IMR-90 (cell line): ENCODE data around the gene INA. TPM values are rescaled to one million over a fixed set of nuclear protein-coding genes. Genes with fewer than 3 reads are reported as not detected.

ENCODE experiments used
- ATAC-seq: fragments of 200-7000 bp; cut with Tn5 transposase; 2 replicates; pipeline ENCODE4 v1.9.1; 2020; ENCODE audit warnings: low read depth, mild to moderate bottlenecking, moderate library complexity
- BruUV-seq: library from RNA; stranded (reverse); fragments of 400-500 nt; replicated peaks from 2 replicates; lab custom pipeline; 2021; lab: Mats Ljungman, UMichigan
- CTCF ChIA-PET: fragments of 300-600 bp; formaldehyde crosslinking; extraction: SDS; loops from one replicate; lab custom pipeline; 2021; ENCODE audit warnings: antibody characterized with exemption; lab: Yijun Ruan, JAX
- POLR2A ChIA-PET: fragments of 300-600 bp; sonication (Branson Sonifier 250); formaldehyde crosslinking; loops from one replicate; lab custom pipeline; 2022; ENCODE audit warnings: antibody characterized with exemption; ENCODE audit not compliant: unreplicated experiment; lab: Charles Lee
- DNase-seq: peaks from one replicate; pipeline ENCODE4 v3.0.0; 2013
- H2AFZ ChIP-seq: replicated peaks from 2 replicates; pipeline ENCODE3; 2013; ENCODE audit warnings: low read length, mild to moderate bottlenecking; ENCODE audit not compliant: poor library complexity
- H2AK5ac ChIP-seq: 2 replicates; pipeline ENCODE4 v1.6.1; 2013; ENCODE audit warnings: low read depth, low read length, inconsistent platforms
- H2AK9ac ChIP-seq: replicated peaks from 2 replicates; pipeline ENCODE3; 2013; ENCODE audit warnings: mild to moderate bottlenecking, low read depth, low read length, moderate library complexity; ENCODE audit not compliant: poor library complexity
- H2BK120ac ChIP-seq: 2 replicates; pipeline ENCODE4 v1.6.1; 2013; ENCODE audit warnings: low read depth, low read length, inconsistent platforms
- H2BK15ac ChIP-seq: 3 replicates; pipeline ENCODE4 v1.6.1; 2013; ENCODE audit warnings: low read depth, low read length, inconsistent platforms
- H2BK20ac ChIP-seq: 2 replicates; pipeline ENCODE4 v1.6.1; 2013; ENCODE audit warnings: low read depth, mild to moderate bottlenecking, inconsistent platforms, low read length, moderate library complexity
- H2BK5ac ChIP-seq: 2 replicates; pipeline ENCODE4 v1.6.1; 2013; ENCODE audit warnings: mild to moderate bottlenecking, low read depth, low read length, inconsistent platforms; ENCODE audit not compliant: poor library complexity, severe bottlenecking
- H3K14ac ChIP-seq: replicated peaks from 2 replicates; pipeline ENCODE4 v1.6.1; 2013; ENCODE audit warnings: low read depth, low read length, inconsistent platforms
- H3K18ac ChIP-seq: 2 replicates; pipeline ENCODE4 v1.6.1; 2013; ENCODE audit warnings: low read depth, low read length, control low read depth
- H3K23ac ChIP-seq: 2 replicates; pipeline ENCODE4 v1.6.1; 2013; ENCODE audit warnings: low read depth, low read length, inconsistent platforms
- H3K27ac ChIP-seq: 2 replicates; pipeline ENCODE4 v1.5.1; 2013; ENCODE audit warnings: mild to moderate bottlenecking, control low read depth, low read length; ENCODE audit not compliant: insufficient read depth
- H3K27me3 ChIP-seq: 2 replicates; pipeline ENCODE4 v1.6.1; 2013; ENCODE audit warnings: low read length; ENCODE audit not compliant: control insufficient read depth, insufficient read depth
- H3K36me3 ChIP-seq: 2 replicates; pipeline ENCODE4 v1.6.1; 2013; ENCODE audit warnings: low read length, mixed read lengths; ENCODE audit not compliant: control insufficient read depth, insufficient read depth
- H3K4ac ChIP-seq: 2 replicates; pipeline ENCODE4 v1.6.1; 2013; ENCODE audit warnings: low read depth, low read length, inconsistent platforms
- H3K4me1 ChIP-seq: 2 replicates; pipeline ENCODE4 v1.6.1; 2013; ENCODE audit warnings: low read length, mixed read lengths; ENCODE audit not compliant: control insufficient read depth, insufficient read depth
- H3K4me2 ChIP-seq: 2 replicates; pipeline ENCODE4 v1.6.1; 2013; ENCODE audit warnings: low read depth, mild to moderate bottlenecking, control low read depth, low read length, moderate library complexity
- H3K4me3 ChIP-seq: 2 replicates; pipeline ENCODE4 v1.5.1; 2013; ENCODE audit warnings: low read depth, mild to moderate bottlenecking, control low read depth, low read length, moderate library complexity; ENCODE audit not compliant: insufficient read depth
- H3K56ac ChIP-seq: 2 replicates; pipeline ENCODE4 v1.6.1; 2013; ENCODE audit warnings: low read length, inconsistent platforms; ENCODE audit not compliant: insufficient read depth; ENCODE audit errors: extremely low read depth
- H3K79me1 ChIP-seq, 2 experiments: 2 replicates each; pipeline ENCODE4 v1.6.1; 2013; ENCODE audit warnings: low read length in 2 of 2, inconsistent platforms in 1 of 2, low read depth in 1 of 2
- H3K9ac ChIP-seq: 2 replicates; pipeline ENCODE4 v1.6.1; 2013; ENCODE audit warnings: low read depth, low read length, control low read depth
- H3K9me1 ChIP-seq: 2 replicates; pipeline ENCODE4 v1.6.1; 2013; ENCODE audit warnings: low read length, inconsistent platforms; ENCODE audit not compliant: insufficient read depth
- H3K9me3 ChIP-seq: 2 replicates; pipeline ENCODE4 v1.6.1; 2013; ENCODE audit warnings: low read length; ENCODE audit not compliant: control insufficient read depth, insufficient read depth
- H4K20me1 ChIP-seq: 2 replicates; pipeline ENCODE4 v1.6.1; 2013; ENCODE audit warnings: low read length, inconsistent platforms; ENCODE audit not compliant: insufficient read depth
- H4K5ac ChIP-seq: 2 replicates; pipeline ENCODE4 v1.6.1; 2013; ENCODE audit warnings: mild to moderate bottlenecking, low read depth, low read length, control low read depth
- H4K8ac ChIP-seq, 2 experiments: 2 replicates each; pipeline ENCODE4 v1.6.1; 2013; ENCODE audit warnings: low read depth in 2 of 2, low read length in 2 of 2, control low read depth in 1 of 2, inconsistent platforms in 1 of 2
- H4K91ac ChIP-seq: 2 replicates; pipeline ENCODE4 v1.6.1; 2013; ENCODE audit warnings: low read depth, low read length, inconsistent platforms; ENCODE audit not compliant: insufficient read depth
- BHLHE40 ChIP-seq: fragments of 150-350 bp; IDR thresholded peaks from 2 replicates; pipeline ENCODE4 v1.6.1; 2016; ENCODE audit warnings: mild to moderate bottlenecking, low read depth, low read length
- CEBPB ChIP-seq: IDR thresholded peaks from 2 replicates; pipeline ENCODE4 v1.6.1; 2012; ENCODE audit warnings: low read depth, low read length, improper control_type of control experiment
- MAFK ChIP-seq: IDR thresholded peaks from 2 replicates; pipeline ENCODE4 v1.6.1; 2012; ENCODE audit warnings: low read depth, low read length, improper control_type of control experiment
- MXI1 ChIP-seq: IDR thresholded peaks from 2 replicates; pipeline ENCODE4 v1.6.1; 2012; ENCODE audit warnings: low read depth, mild to moderate bottlenecking, low read length, moderate library complexity, borderline replicate concordance
- NFE2L2 ChIP-seq: fragments of 150-350 bp; IDR thresholded peaks from 2 replicates; pipeline ENCODE4 v1.6.1; 2016; ENCODE audit warnings: low read depth, mild to moderate bottlenecking, low read length
- dilution Hi-C: fragments of 300-500 bp; cut with HindIII; formaldehyde crosslinking; loops from one replicate; pipeline ENCODE4 v1.14.3; 2018; ENCODE audit warnings: low sequenced_read_pairs; ENCODE audit not compliant: unreplicated experiment
- in situ Hi-C: fragments of 300-500 bp; cut with MboI; formaldehyde crosslinking; loops from 3 replicates; pipeline ENCODE4 v1.14.3; 2019; ENCODE audit warnings: low sequenced_read_pairs, inconsistent platforms, mixed read lengths
- intact Hi-C: fragments of 100-400 bp; cut with micrococcal nuclease; formaldehyde crosslinking; loops from 2 replicates; pipeline ENCODE4 v1.10.0; 2022
- polyA plus RNA-seq, 3 experiments: library from polyadenylated mRNA; depleted of rRNA; stranded (reverse); fragments of >200 nt; gene quantifications; 2 replicates each; pipeline ENCODE4 v1.2.3, GENCODE V29; 2012; ENCODE audit warnings: low replicate concordance in 1 of 3
- total RNA-seq: library from RNA; depleted of rRNA; stranded (reverse); fragments of >200 nt; gene quantifications from 2 replicates; pipeline ENCODE4 v1.2.3, GENCODE V29; 2012
- TF ChIP-seq, protein P1 (sequence below): fragments of 150-350 bp; IDR thresholded peaks from 2 replicates; pipeline ENCODE4 v1.6.1; 2017; ENCODE audit warnings: mild to moderate bottlenecking, antibody characterized with exemption, low read length, low read depth

The INA gene
- total and polyA plus RNA-seq, 2 of the 4 experiments (the other 2 are of a cell fraction) = 4.5 to 7.5 TPM

DNA sequence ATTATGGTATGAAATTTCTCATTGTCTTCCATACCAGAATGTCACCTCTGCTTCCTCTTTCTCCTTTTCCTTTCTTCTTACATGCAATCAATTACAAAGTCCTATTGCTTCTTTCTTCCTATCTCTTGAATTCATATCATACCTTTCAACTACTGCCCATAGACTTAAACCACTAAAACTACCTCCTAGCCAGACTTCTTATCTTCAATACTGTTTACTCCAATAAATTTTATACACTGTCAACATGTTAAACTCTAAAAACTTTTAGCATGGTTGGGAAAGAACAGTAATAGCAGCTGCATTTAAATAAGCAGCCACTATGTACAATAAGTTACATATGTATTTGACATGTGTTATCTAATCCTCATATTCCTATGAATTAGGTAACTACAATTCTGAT is 39.1 kb downstream of the INA start:
- dilution Hi-C loops (no loop called here), intact Hi-C loops (no loop called here), in situ Hi-C loops (no loop called here)
- Histone ChIP-seq H2BK15ac (no peak overlapping the region), H3K4me3 (no peak overlapping the region), H2AK9ac (no peak overlapping the region), H4K8ac (no peak overlapping the region), H3K9me1 (no peaks in the 10 kb centered on the region), H3K4me2 (no peak overlapping the region), H3K14ac (no peak overlapping the region), H2BK5ac (no peak overlapping the region), H3K27ac (no peak overlapping the region), H3K9ac (no peak overlapping the region), H4K91ac (no peak overlapping the region), H2BK120ac (no peak overlapping the region), H3K36me3 (peaks cover 18% of the 10 kb centered on the region), H3K18ac (no peak overlapping the region), H3K4ac (no peak overlapping the region), H2AK5ac (no peak overlapping the region), H3K9me3 (no peaks in the 10 kb centered on the region), H3K56ac (no peak overlapping the region), H3K27me3 (no peaks in the 10 kb centered on the region), H4K5ac (no peak overlapping the region), H2BK20ac (no peak overlapping the region), H4K20me1 (no peaks in the 10 kb centered on the region), H3K79me1 (peaks cover 3% of the 10 kb centered on the region in 2 experiments; a peak in 2 of 4 replicates), H3K4me1 (no peaks in the 10 kb centered on the region), H3K23ac (no peak overlapping the region), H2AFZ (no peak overlapping the region)
- POLR2A ChIA-PET = no interaction called here
- TF ChIP-seq NFE2L2 (no peak), CEBPB (no peak), MAFK (no peak), MXI1 (no peak), BHLHE40 (no peak)
- TF ChIP-seq, protein P1, sequence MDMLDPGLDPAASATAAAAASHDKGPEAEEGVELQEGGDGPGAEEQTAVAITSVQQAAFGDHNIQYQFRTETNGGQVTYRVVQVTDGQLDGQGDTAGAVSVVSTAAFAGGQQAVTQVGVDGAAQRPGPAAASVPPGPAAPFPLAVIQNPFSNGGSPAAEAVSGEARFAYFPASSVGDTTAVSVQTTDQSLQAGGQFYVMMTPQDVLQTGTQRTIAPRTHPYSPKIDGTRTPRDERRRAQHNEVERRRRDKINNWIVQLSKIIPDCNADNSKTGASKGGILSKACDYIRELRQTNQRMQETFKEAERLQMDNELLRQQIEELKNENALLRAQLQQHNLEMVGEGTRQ = no peak
- DNase-seq (no peak), ATAC-seq (no peak)
- BruUV-seq = no TSS peak
- CTCF ChIA-PET = no interaction called here
